Mesendoderm (in vitro differentiated cells): ENCODE results near the gene BTN3A1.

Experiments used
- DNase-seq: peaks from one replicate; pipeline ENCODE4 v3.0.0; 2013
- H2AK5ac ChIP-seq: 2 replicates; pipeline ENCODE4 v1.6.1; 2013; ENCODE audit warnings: low read length, inconsistent platforms
- H2BK120ac ChIP-seq: 2 replicates; pipeline ENCODE4 v1.6.1; 2013; ENCODE audit warnings: low read depth, mild to moderate bottlenecking, low read length, moderate library complexity, mixed read lengths
- H2BK15ac ChIP-seq: replicated peaks from 2 replicates; pipeline ENCODE4 v1.6.1; 2013; ENCODE audit warnings: low read depth, mild to moderate bottlenecking, moderate library complexity
- H2BK5ac ChIP-seq: 2 replicates; pipeline ENCODE4 v1.6.1; 2013; ENCODE audit warnings: low read length, inconsistent platforms
- H3K18ac ChIP-seq: 2 replicates; pipeline ENCODE4 v1.6.1; 2013; ENCODE audit warnings: mild to moderate bottlenecking, low read length, mixed read lengths
- H3K23ac ChIP-seq: one replicate; pipeline ENCODE4 v1.6.1; 2013; ENCODE audit warnings: low read length
- H3K27ac ChIP-seq: 2 replicates; pipeline ENCODE4 v1.5.1; 2013; ENCODE audit warnings: low read depth, mild to moderate bottlenecking, inconsistent platforms, low read length, moderate library complexity
- H3K27me3 ChIP-seq: 2 replicates; pipeline ENCODE4 v1.6.1; 2013; ENCODE audit warnings: low read length, control low read depth, mild to moderate bottlenecking, inconsistent platforms; ENCODE audit not compliant: insufficient read depth, poor library complexity
- H3K36me3 ChIP-seq: 2 replicates; pipeline ENCODE4 v1.6.1; 2013; ENCODE audit warnings: low read length, inconsistent platforms; ENCODE audit not compliant: control insufficient read depth, insufficient read depth
- H3K4ac ChIP-seq: one replicate; pipeline ENCODE4 v1.6.1; 2013; ENCODE audit warnings: low read depth, mild to moderate bottlenecking, low read length, moderate library complexity
- H3K4me1 ChIP-seq: 2 replicates; pipeline ENCODE4 v1.6.1; 2013; ENCODE audit warnings: low read depth, low read length, inconsistent platforms; ENCODE audit not compliant: control insufficient read depth
- H3K4me2 ChIP-seq: 2 replicates; pipeline ENCODE4 v1.6.1; 2013; ENCODE audit warnings: low read length
- H3K4me3 ChIP-seq: 2 replicates; pipeline ENCODE4 v1.5.1; 2013; ENCODE audit warnings: mild to moderate bottlenecking, low read length
- H3K56ac ChIP-seq: one replicate; pipeline ENCODE4 v1.6.1; 2013; ENCODE audit warnings: low read length
- H3K79me1 ChIP-seq: 2 replicates; pipeline ENCODE4 v1.6.1; 2013; ENCODE audit warnings: low read length, inconsistent platforms
- H3K79me2 ChIP-seq: 2 replicates; pipeline ENCODE4 v1.6.1; 2013; ENCODE audit warnings: mild to moderate bottlenecking, low read length; ENCODE audit not compliant: control insufficient read depth, insufficient read depth
- H3K9ac ChIP-seq: 2 replicates; pipeline ENCODE4 v1.6.1; 2013; ENCODE audit warnings: low read length, inconsistent platforms
- H4K5ac ChIP-seq: one replicate; pipeline ENCODE4 v1.6.1; 2013; ENCODE audit warnings: low read length
- H4K8ac ChIP-seq: one replicate; pipeline ENCODE4 v1.6.1; 2013; ENCODE audit warnings: low read depth, mild to moderate bottlenecking, control low read depth, low read length, moderate library complexity
- WGBS: extraction: QIAGEN DNeasy Blood & Tissue Kit; methylation state at CpG from one replicate; pipeline ENCODE4 v1.1.7; 2013; ENCODE audit warnings: low lambda C conversion rate, missing lambda C conversion rate; ENCODE audit not compliant: insufficient coverage; ENCODE audit errors: extremely low coverage; 5-methylcytosine and 5-hydroxymethylcytosine counted together

Gene BTN3A1

GRCh38 chr6:26464416-26465131, 62.5 kb downstream of the BTN3A1 start:
- Histone ChIP-seq H3K9ac (no peak overlapping the region), H2BK5ac (no peak overlapping the region), H2BK15ac (no peak overlapping the region), H3K4me2 (no peak overlapping the region), H3K4ac (no peak overlapping the region), H3K79me2 (no peaks in the 10 kb centered on the region), H2AK5ac (no peak overlapping the region), H3K4me1 (no peaks in the 10 kb centered on the region), H2BK120ac (no peak overlapping the region), H3K27ac (no peak overlapping the region), H3K27me3 (no peaks in the 10 kb centered on the region), H3K23ac (no peak overlapping the region), H3K36me3 (peaks cover 17% of the 10 kb centered on the region), H3K4me3 (no peak overlapping the region), H3K56ac (no peak overlapping the region), H3K18ac (no peak overlapping the region), H4K5ac (no peak overlapping the region), H4K8ac (no peak overlapping the region), H3K79me1 (peaks cover 4% of the 10 kb centered on the region)
- no peak for DNase-seq
- no CpG with 5 or more reads among the region's 7 CpGs for WGBS
